ENCODE results near the gene SCCPDH.

DNA sequence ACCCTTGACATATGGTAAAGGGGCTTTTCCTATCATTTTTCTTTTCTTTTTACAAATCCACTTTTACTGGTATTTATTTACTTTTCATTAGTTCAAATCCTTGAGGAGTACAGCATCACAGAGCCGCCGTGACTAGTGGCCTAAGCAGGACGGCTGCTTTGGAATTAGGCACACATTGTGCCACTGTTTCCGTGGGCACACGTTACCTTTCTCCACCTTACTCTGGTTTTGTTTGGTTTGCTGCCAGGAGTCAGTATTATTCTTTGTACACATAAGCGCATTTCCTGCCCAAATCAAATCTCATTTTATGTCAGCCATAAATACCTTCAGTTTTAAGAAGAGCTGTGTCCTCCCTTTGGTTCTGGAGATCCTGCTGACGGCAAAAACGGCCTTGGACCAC is 31.2 kb downstream of the SCCPDH start:
- TF ChIP-seq POLR2A (IDR thresholded peaks at IDR 0.05) (no peak), EP300 (IDR thresholded peaks at IDR 0.05) (no peak), POLR2AphosphoS5 (IDR thresholded peaks at IDR 0.05) (no peak)
- TF ChIP-seq, protein P1, sequence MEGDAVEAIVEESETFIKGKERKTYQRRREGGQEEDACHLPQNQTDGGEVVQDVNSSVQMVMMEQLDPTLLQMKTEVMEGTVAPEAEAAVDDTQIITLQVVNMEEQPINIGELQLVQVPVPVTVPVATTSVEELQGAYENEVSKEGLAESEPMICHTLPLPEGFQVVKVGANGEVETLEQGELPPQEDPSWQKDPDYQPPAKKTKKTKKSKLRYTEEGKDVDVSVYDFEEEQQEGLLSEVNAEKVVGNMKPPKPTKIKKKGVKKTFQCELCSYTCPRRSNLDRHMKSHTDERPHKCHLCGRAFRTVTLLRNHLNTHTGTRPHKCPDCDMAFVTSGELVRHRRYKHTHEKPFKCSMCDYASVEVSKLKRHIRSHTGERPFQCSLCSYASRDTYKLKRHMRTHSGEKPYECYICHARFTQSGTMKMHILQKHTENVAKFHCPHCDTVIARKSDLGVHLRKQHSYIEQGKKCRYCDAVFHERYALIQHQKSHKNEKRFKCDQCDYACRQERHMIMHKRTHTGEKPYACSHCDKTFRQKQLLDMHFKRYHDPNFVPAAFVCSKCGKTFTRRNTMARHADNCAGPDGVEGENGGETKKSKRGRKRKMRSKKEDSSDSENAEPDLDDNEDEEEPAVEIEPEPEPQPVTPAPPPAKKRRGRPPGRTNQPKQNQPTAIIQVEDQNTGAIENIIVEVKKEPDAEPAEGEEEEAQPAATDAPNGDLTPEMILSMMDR (IDR thresholded peaks at IDR 0.05) = no peak

All from sigmoid colon (tissue), 4 donors.